ENCODE results near the gene KLHDC8A. TPM values are rescaled to one million over a fixed set of nuclear protein-coding genes. Genes with fewer than 3 reads are reported as not detected.
A peak's percentile ranks its signal among the peaks of the same experiment; 100 is the strongest.

The KLHDC8A gene
- total and polyA plus RNA-seq, 2 of the 13 experiments (the other 11 are each of a cell fraction or from before 2014, with no cell fraction given) = not detected

GRCh38 chr1:205396967-205397616, 40.4 kb upstream of the KLHDC8A start (continued):
- no peak for TF ChIP-seq ZNF562 (CRISPR knock-in tag; IDR thresholded peaks at IDR 0.05; ENCODE audit: borderline replicate concordance)
- TF ChIP-seq, protein P1, sequence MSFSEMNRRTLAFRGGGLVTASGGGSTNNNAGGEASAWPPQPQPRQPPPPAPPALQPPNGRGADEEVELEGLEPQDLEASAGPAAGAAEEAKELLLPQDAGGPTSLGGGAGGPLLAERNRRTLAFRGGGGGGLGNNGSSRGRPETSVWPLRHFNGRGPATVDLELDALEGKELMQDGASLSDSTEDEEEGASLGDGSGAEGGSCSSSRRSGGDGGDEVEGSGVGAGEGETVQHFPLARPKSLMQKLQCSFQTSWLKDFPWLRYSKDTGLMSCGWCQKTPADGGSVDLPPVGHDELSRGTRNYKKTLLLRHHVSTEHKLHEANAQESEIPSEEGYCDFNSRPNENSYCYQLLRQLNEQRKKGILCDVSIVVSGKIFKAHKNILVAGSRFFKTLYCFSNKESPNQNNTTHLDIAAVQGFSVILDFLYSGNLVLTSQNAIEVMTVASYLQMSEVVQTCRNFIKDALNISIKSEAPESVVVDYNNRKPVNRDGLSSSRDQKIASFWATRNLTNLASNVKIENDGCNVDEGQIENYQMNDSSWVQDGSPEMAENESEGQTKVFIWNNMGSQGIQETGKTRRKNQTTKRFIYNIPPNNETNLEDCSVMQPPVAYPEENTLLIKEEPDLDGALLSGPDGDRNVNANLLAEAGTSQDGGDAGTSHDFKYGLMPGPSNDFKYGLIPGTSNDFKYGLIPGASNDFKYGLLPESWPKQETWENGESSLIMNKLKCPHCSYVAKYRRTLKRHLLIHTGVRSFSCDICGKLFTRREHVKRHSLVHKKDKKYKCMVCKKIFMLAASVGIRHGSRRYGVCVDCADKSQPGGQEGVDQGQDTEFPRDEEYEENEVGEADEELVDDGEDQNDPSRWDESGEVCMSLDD (CRISPR knock-in tag; IDR thresholded peaks at IDR 0.05; ENCODE audit: borderline replicate concordance) = no peak
- TF ChIP-seq ZNF430 (CRISPR knock-in tag; IDR thresholded peaks at IDR 0.05) = no peak
- no peak for TF ChIP-seq BHLHE40 (IDR thresholded peaks at IDR 0.05; ENCODE audit: low read length)
- TF ChIP-seq ZKSCAN8 (CRISPR knock-in tag; IDR thresholded peaks at IDR 0.05; ENCODE audit: borderline replicate concordance) = no peak
- no peak for TF ChIP-seq ZFYVE20 (CRISPR knock-in tag; IDR thresholded peaks at IDR 0.05; ENCODE audit: borderline replicate concordance, low read depth)
- peak; percentile 95 for TF ChIP-seq STAG1 (CRISPR knock-in tag; IDR thresholded peaks at IDR 0.05)
- TF ChIP-seq FOXC1 (CRISPR knock-in tag; IDR thresholded peaks at IDR 0.05; ENCODE audit: borderline replicate concordance) = no peak
- peak; percentile 80 for TF ChIP-seq RAD21 (CRISPR knock-in tag; IDR thresholded peaks at IDR 0.05)
- TF ChIP-seq KMT2B (CRISPR knock-in tag; IDR thresholded peaks at IDR 0.05) = no peak
- no peak for TF ChIP-seq WIZ (CRISPR knock-in tag; IDR thresholded peaks at IDR 0.05)
- no peak for TF ChIP-seq MAZ (IDR thresholded peaks at IDR 0.05; ENCODE audit: borderline replicate concordance, low read depth, low read length)
- no peak for TF ChIP-seq MAZ (CRISPR knock-in tag; IDR thresholded peaks at IDR 0.05; ENCODE audit: low read depth)
- peak; percentile 87 for TF ChIP-seq CTCF (CRISPR knock-in tag; IDR thresholded peaks at IDR 0.05)
- TF ChIP-seq ZNF546 (CRISPR knock-in tag; conservative IDR thresholded peaks at IDR 0.05) = no peak
- TF ChIP-seq THRA (CRISPR knock-in tag; IDR thresholded peaks at IDR 0.05; ENCODE audit: borderline replicate concordance) = no peak
- TF ChIP-seq MYNN (CRISPR knock-in tag; IDR thresholded peaks at IDR 0.05; ENCODE audit: low read depth) = no peak
- peak; percentile 37; the same call in 1 of the 2 replicates for TF ChIP-seq TFDP1 (CRISPR knock-in tag; IDR thresholded peaks at IDR 0.05; ENCODE audit: borderline replicate concordance)
- TF ChIP-seq NR1H2 (CRISPR knock-in tag; IDR thresholded peaks at IDR 0.05; ENCODE audit: borderline replicate concordance, low read depth) = no peak
- no peak for TF ChIP-seq MLLT10 (CRISPR knock-in tag; IDR thresholded peaks at IDR 0.05)
- TF ChIP-seq ZNF17 (CRISPR knock-in tag; IDR thresholded peaks at IDR 0.05) = no peak
- no peak for TF ChIP-seq SIX4 (CRISPR knock-in tag; IDR thresholded peaks at IDR 0.05)
- peak; percentile 19 for TF ChIP-seq XRCC5 (optimal IDR thresholded peaks at IDR 0.05; ENCODE audit: low read length)
- TF ChIP-seq EZH2 (conservative IDR thresholded peaks at IDR 0.05; ENCODE audit: low read depth, low read length) = no peak

Data from HepG2 (cell line).